Fibroblast of the aortic adventitia (primary cell): ENCODE results near the gene PDZD2. TPM values are rescaled to one million over a fixed set of nuclear protein-coding genes. Genes with fewer than 3 reads are reported as not detected.

Experiments used
- DNase-seq: peaks from one replicate; pipeline ENCODE4 v3.0.0-alpha.2; 2010; ENCODE audit warnings: low read depth
- H3K4me3 ChIP-seq: 2 replicates; pipeline ENCODE4 v1.5.1; 2011; ENCODE audit warnings: low read depth, mild to moderate bottlenecking, control low read depth, low read length, moderate library complexity
- CTCF ChIP-seq: IDR thresholded peaks from 2 replicates; pipeline ENCODE4 v1.5.1; 2011; ENCODE audit warnings: mild to moderate bottlenecking, low read length, control low read depth, inconsistent platforms; ENCODE audit not compliant: insufficient read depth
- total RNA-seq: library from RNA; depleted of rRNA; stranded (reverse); fragments of >200 nt; gene quantifications from 2 replicates; pipeline ENCODE4 v1.2.3, GENCODE V29; 2012; ENCODE audit warnings: low replicate concordance

PDZD2 gene
- total RNA-seq, 1 donor, result under 0.01 TPM

GRCh38 chr5:31995714-31996113, 356.8 kb downstream of the PDZD2 start:
- DNase-seq, result no peak
- H3K4me3 ChIP-seq, result no peak overlapping the region
- TF ChIP-seq CTCF, result no peak

GRCh38 chr5:31996909-31997308, 358.0 kb downstream of the PDZD2 start:
- no peak for TF ChIP-seq CTCF
- DNase-seq, result no peak
- H3K4me3 ChIP-seq, result no peak overlapping the region

GRCh38 chr5:31999470-31999869, 360.5 kb downstream of the PDZD2 start:
- no peak for TF ChIP-seq CTCF
- H3K4me3 ChIP-seq, result no peak overlapping the region
- DNase-seq, result no peak

DNA sequence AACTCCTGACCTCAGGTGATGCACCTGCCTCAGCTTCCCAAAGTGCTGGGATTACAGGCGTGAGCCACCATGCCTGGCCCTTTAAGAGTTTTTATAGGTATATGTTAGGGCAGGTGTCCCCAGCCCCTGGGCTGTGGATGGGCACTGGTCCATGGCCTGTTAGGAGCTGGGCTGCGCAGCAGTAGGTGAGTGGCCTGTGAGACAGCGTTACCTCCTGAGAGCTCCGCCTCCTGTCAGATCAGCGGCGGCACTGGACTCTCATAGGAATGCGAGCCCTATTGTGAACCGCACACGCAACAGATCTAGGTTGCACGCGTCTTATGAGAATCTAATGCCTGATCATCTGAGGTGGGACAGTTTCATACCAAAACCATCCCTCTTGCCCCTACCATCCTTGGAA, 361.8 kb downstream of the PDZD2 start:
- no peak overlapping the region for H3K4me3 ChIP-seq
- TF ChIP-seq CTCF, result no peak
- DNase-seq, result no peak

- H3K4me3 ChIP-seq, result no peak overlapping the region
- TF ChIP-seq CTCF, result no peak
- no peak for DNase-seq
Measured at GRCh38 chr5:32001284-32001683, 362.4 kb downstream of the PDZD2 start.

DNA sequence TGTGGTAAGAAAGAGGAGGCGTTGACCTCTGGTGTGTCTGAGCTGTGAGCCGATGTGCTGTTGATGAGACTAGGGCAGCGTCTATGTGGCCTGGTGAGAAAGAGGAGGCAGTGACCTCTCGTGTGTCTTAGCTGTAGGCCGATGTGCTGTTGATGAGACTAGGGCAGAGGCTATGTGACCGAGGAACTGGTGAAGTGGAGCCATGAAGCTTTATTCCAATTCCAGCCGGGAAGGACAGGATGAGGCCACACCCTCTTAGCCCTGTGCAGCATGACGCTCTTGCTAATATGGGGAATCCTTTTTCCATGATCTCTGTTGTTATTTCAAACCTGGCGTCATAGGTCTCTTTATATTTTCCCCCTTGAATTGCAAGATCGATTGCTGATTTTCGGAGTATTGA, 362.8 kb downstream of the PDZD2 start:
- H3K4me3 ChIP-seq, result no peak overlapping the region
- no peak for TF ChIP-seq CTCF
- DNase-seq, result no peak

DNA sequence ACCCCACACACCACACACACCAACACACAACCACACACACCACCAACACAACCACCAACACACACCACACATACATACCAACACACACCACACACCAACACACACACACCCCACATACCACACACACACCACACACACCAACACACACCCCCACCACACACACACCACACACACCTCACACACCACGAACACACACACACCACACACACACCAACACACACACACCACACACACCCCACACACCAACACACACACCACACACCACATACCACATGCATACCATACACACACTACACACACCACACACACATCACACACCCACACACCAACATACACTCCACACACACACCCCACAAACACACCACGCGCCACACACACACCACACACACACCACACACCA, 363.8 kb downstream of the PDZD2 start:
- DNase-seq, result no peak
- TF ChIP-seq CTCF, result no peak
- H3K4me3 ChIP-seq, result no peak overlapping the region
